ENCODE data around the gene NFAM1. TPM values are rescaled to one million over a fixed set of nuclear protein-coding genes. Genes with fewer than 3 reads are reported as not detected.

The NFAM1 gene
- total RNA-seq, 1 experiment from 2014 or later: not detected

- DNase-seq (ENCODE audit: low read depth): no peak
These were observed 7.8 kb upstream of the NFAM1 start for GRCh38 chr22:42439821-42440674.

- DNase-seq (ENCODE audit: low read depth): no peak
These were observed 6.9 kb upstream of the NFAM1 start for GRCh38 chr22:42439021-42439567.

- DNase-seq (ENCODE audit: low read depth): no peak
These were observed 6.1 kb upstream of the NFAM1 start for GRCh38 chr22:42438293-42438650.

- DNase-seq (ENCODE audit: low read depth): peak; percentile 11
These were observed 5.5 kb upstream of the NFAM1 start for GRCh38 chr22:42437488-42438292.

GRCh38 chr22:42436404-42436803 lies 4.2 kb upstream of the NFAM1 start:
- DNase-seq (ENCODE audit: low read depth): no peak

- DNase-seq (ENCODE audit: low read depth): no peak
These were observed 2.7 kb upstream of the NFAM1 start for GRCh38 chr22:42434748-42435425.

GRCh38 chr22:42433754-42434682 lies 1.8 kb upstream of the NFAM1 start:
- no peak for DNase-seq (ENCODE audit: low read depth)

- DNase-seq (ENCODE audit: low read depth): no peak
These were observed 615 bp upstream of the NFAM1 start for GRCh38 chr22:42432818-42433217.

GRCh38 chr22:42431401-42432019 lies 693 bp downstream of the NFAM1 start:
- DNase-seq (ENCODE audit: low read depth): no peak

- no peak for DNase-seq (ENCODE audit: low read depth)
These were observed 1.6 kb downstream of the NFAM1 start for GRCh38 chr22:42430528-42431125.

GRCh38 chr22:42428760-42429159 lies 3.4 kb downstream of the NFAM1 start:
- DNase-seq (ENCODE audit: low read depth): no peak

GRCh38 chr22:42428025-42428424 lies 4.2 kb downstream of the NFAM1 start:
- no peak for DNase-seq (ENCODE audit: low read depth)

- no peak for DNase-seq (ENCODE audit: low read depth)
These were observed 5.0 kb downstream of the NFAM1 start for GRCh38 chr22:42427167-42427566.

- DNase-seq (ENCODE audit: low read depth): no peak
These were observed 6.2 kb downstream of the NFAM1 start for GRCh38 chr22:42425989-42426355.

GRCh38 chr22:42425337-42425988 lies 6.7 kb downstream of the NFAM1 start:
- no peak for DNase-seq (ENCODE audit: low read depth)

GRCh38 chr22:42419243-42419881 lies 12.8 kb downstream of the NFAM1 start:
- DNase-seq (ENCODE audit: low read depth): no peak

GRCh38 chr22:42418811-42419242 lies 13.4 kb downstream of the NFAM1 start:
- no peak for DNase-seq (ENCODE audit: low read depth)

- no peak for DNase-seq (ENCODE audit: low read depth)
These were observed 14.4 kb downstream of the NFAM1 start for GRCh38 chr22:42417645-42418305.

Measured in LHCN-M2 (cell line).